Adrenal gland (tissue), 12 donors: ENCODE data around the gene PIK3CG. TPM values are rescaled to one million over a fixed set of nuclear protein-coding genes. Genes with fewer than 3 reads are reported as not detected.
"Not testable (repeated sequence)": the region's sequence is repeated elsewhere in the genome, so short reads cannot be mapped to it uniquely, and the experiment has no call there.

Source experiments
- DNase-seq, 7 donors: peaks; one replicate each; pipeline ENCODE4 v3.0.0-alpha.2; 2019 to 2020
- H3K27ac ChIP-seq, 5 donors: fragments of 200-600 bp; sonication (generic) in 4 of 5; 1 replicate in 3 of 5; 2 replicates in 2 of 5; pipeline versions ENCODE4 v1.5.1 to v1.8.0; 2016 to 2020; ENCODE audit warnings: mild to moderate bottlenecking in 1 of 5
- H3K27me3 ChIP-seq: fragments of 200-600 bp; 2 replicates; pipeline ENCODE4 v1.8.0; 2021
- H3K36me3 ChIP-seq, 2 donors: fragments of 200-600 bp; replicated peaks in 1 of 2; 1 replicate in 1 of 2; 2 replicates in 1 of 2; pipeline versions ENCODE4 v1.5.1 to v1.8.0; 2018 to 2022
- H3K4me1 ChIP-seq, 2 donors: fragments of 200-600 bp; replicated peaks in 1 of 2; 1 replicate in 1 of 2; 2 replicates in 1 of 2; pipeline versions ENCODE4 v1.5.1 to v1.8.0; 2018 to 2021
- H3K4me3 ChIP-seq, 4 donors: fragments of 200-600 bp; sonication (generic) in 3 of 4; one replicate each; pipeline ENCODE4 v1.5.1; 2016 to 2018
- H3K9me3 ChIP-seq, 3 donors: fragments of 200-600 bp; sonication (generic) in 1 of 3; replicated peaks in 1 of 3; 1 replicate in 2 of 3; 2 replicates in 1 of 3; pipeline versions ENCODE4 v1.5.1 to v1.8.0; 2016 to 2021
- POLR2A ChIP-seq, 2 donors: fragments of 450-650 bp; IDR thresholded peaks; one replicate each; pipeline ENCODE4 v1.6.1; 2017; ENCODE audit warnings: antibody characterized with exemption in 2 of 2, mild to moderate bottlenecking in 2 of 2, moderate library complexity in 1 of 2
- WGBS, 4 donors: extraction: QIAGEN DNeasy Blood & Tissue Kit in 2 of 4; methylation state at CpG; one replicate each; pipeline versions ENCODE4 v1.1.5 to v1.1.7; 2013 to 2017; 5-methylcytosine and 5-hydroxymethylcytosine counted together
- intact Hi-C, 2 donors: fragments of 100-400 bp; cut with DNase I; formaldehyde crosslinking; loops; one replicate each; pipeline versions ENCODE4 v1.14.1 to v1.15.0; 2022 to 2023
- polyA plus RNA-seq, 3 donors: library from polyadenylated mRNA; stranded (reverse); fragments of 200-250 nt in 2 of 3; fragments of 350-450 nt in 1 of 3; fragmentation: Illumina TruSeq in 1 of 3; extraction: RNeasy Lipid Tissue Mini Kit (QIAGEN cat#74804) in 1 of 3; gene quantifications; one replicate each; pipeline ENCODE4 v1.2.3, GENCODE V29; 2013 to 2014
- total RNA-seq, 9 donors: library from RNA; depleted of rRNA in 4 of 9; stranded (reverse); fragments of >200 nt in 4 of 9; fragments of 120-200 nt in 1 of 9; fragmentation: NEBNext Ultra II Directional in 1 of 9; extraction: Animal tissue kit (Norgen Biotek cat#: 25700) in 1 of 9; gene quantifications; one replicate each; pipeline versions ENCODE4 v1.1.0 to v1.2.4, GENCODE V29; 2013 to 2023
- TF ChIP-seq, protein P1 (sequence below), 6 experiments: fragments of 450-650 bp in 4 of 6; fragments of 200-600 bp in 2 of 6; sonication (generic) in 1 of 6; IDR thresholded peaks; 1 replicate in 5 of 6; 2 replicates in 1 of 6; pipeline versions ENCODE4 v1.5.1 to v1.8.0; 2016 to 2021; ENCODE audit warnings: antibody characterized with exemption in 6 of 6, mild to moderate bottlenecking in 2 of 6, moderate library complexity in 1 of 6
- donor health status: healthy with polysubstance abuse.
- donor health status: Bipolar disorder and iron deficiency.
- donor health status: DM: yes; HTN: yes; CAD: no.
- donor health status: DM: no; HTN: no; CAD: no.
- donor health status: DM: no; HTN: no; CAD: no.
- donor health status: DM: yes; HTN: yes; CAD: no.

The PIK3CG gene
- total and polyA plus RNA-seq, 12 donors: 0.13 to 11.9 (median 4.1) TPM

DNA sequence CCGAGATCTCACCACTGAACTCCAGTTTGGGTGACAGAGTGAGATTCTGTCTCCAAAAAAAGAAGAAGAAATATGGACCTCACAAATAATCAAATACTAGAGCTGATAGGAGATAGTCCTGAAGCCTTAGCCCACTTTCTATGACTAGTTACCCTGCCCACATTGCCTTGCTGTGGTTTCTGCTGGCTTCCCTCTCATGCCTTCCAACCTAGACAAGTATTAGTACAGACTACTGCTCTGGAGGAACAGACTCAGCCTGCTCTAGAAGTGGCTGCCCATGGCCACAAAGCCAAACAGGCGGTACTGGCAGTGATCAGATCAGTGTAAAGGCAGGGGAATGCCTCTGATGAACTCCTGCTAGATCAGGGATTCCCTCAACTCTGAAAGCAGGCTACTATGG lies 89.8 kb downstream of the PIK3CG start:
- Histone ChIP-seq H3K36me3 (no peaks in the 10 kb centered on the region), H3K27me3 (no peaks in the 10 kb centered on the region), H3K27ac (no peak overlapping the region), H3K4me1 (peaks cover 0 to 7% of the 10 kb centered on the region in 2 donors), H3K9me3 (no peaks in the 10 kb centered on the region), H3K4me3 (no peak overlapping the region)
- intact Hi-C loops: loop anchor here in 1 of 2 donors (10.0 kb wide), 1 partner anchor 200 kb away; no protein-coding TSS in a partner anchor
- no peak for DNase-seq
- no peak for TF ChIP-seq POLR2A (IDR thresholded peaks at IDR 0.05)
- TF ChIP-seq, protein P1, sequence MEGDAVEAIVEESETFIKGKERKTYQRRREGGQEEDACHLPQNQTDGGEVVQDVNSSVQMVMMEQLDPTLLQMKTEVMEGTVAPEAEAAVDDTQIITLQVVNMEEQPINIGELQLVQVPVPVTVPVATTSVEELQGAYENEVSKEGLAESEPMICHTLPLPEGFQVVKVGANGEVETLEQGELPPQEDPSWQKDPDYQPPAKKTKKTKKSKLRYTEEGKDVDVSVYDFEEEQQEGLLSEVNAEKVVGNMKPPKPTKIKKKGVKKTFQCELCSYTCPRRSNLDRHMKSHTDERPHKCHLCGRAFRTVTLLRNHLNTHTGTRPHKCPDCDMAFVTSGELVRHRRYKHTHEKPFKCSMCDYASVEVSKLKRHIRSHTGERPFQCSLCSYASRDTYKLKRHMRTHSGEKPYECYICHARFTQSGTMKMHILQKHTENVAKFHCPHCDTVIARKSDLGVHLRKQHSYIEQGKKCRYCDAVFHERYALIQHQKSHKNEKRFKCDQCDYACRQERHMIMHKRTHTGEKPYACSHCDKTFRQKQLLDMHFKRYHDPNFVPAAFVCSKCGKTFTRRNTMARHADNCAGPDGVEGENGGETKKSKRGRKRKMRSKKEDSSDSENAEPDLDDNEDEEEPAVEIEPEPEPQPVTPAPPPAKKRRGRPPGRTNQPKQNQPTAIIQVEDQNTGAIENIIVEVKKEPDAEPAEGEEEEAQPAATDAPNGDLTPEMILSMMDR (IDR thresholded peaks at IDR 0.05): no peak
- WGBS, 4 donors: 93 to 98% (median 95%) methylated on average over 2 of the region's 2 CpGs

DNA sequence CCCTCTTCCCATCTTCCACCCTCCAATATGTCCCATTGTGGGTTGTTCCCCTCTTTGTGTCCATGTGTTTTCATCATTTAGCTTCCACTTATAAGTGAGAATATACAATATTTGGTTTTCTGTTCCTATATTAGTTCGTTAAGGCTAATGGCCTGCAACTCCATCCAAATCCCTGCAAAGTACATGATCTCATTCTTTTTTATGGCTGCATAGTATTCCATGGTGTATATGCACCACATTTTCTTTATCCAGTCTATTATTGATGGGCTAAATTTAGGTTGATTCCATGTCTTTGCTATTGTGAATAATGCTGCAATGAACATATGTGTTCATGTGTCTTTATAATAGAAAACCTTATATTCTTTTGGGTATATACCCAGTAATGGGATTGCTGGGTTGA lies 90.8 kb downstream of the PIK3CG start:
- 59 to 73% (median 69%) methylated on average over 1 of the region's 1 CpG for WGBS, 4 donors
- intact Hi-C loops: loop anchor here in 1 of 2 donors (10.0 kb wide), 1 partner anchor 199 kb away; no protein-coding TSS in a partner anchor
- H3K9me3 ChIP-seq, H3K4me1 ChIP-seq, H3K27me3 ChIP-seq, DNase-seq, H3K4me3 ChIP-seq, H3K27ac ChIP-seq, H3K36me3 ChIP-seq: not testable (repeated sequence)

Other genes with a start within 250 kb of the PIK3CG start
- 10 to 100 TPM in 8 of 9 donors, 1 to 10 TPM in 1; 5.4 to 47.9 (median 20.6) TPM for gene CCDC71L, start 204.1 kb upstream of the PIK3CG start, total RNA-seq
- gene CCDC71L, start 204.1 kb upstream of the PIK3CG start, polyA plus RNA-seq: 10 to 100 TPM in 1 of 3 donors, 1 to 10 TPM in 2; 6.5 to 10.3 (median 8.6) TPM
- gene PRKAR2B, start 179.4 kb downstream of the PIK3CG start, total RNA-seq: 100 to 1,000 TPM in 4 of 9 donors, 10 to 100 TPM in 5; 58.2 to 145 (median 87.9) TPM
- gene PRKAR2B, start 179.4 kb downstream of the PIK3CG start, polyA plus RNA-seq: 100 to 1,000 TPM in 1 of 3 donors, 10 to 100 TPM in 2; 30.4 to 212 (median 54.5) TPM